Measurements from ENCODE around the gene REC8. TPM values are rescaled to one million over a fixed set of nuclear protein-coding genes. Genes with fewer than 3 reads are reported as not detected.

Gene REC8
- total RNA-seq, 4 donors from 2014 or later, result 6.5 to 25.5 (median 16.3) TPM

DNA sequence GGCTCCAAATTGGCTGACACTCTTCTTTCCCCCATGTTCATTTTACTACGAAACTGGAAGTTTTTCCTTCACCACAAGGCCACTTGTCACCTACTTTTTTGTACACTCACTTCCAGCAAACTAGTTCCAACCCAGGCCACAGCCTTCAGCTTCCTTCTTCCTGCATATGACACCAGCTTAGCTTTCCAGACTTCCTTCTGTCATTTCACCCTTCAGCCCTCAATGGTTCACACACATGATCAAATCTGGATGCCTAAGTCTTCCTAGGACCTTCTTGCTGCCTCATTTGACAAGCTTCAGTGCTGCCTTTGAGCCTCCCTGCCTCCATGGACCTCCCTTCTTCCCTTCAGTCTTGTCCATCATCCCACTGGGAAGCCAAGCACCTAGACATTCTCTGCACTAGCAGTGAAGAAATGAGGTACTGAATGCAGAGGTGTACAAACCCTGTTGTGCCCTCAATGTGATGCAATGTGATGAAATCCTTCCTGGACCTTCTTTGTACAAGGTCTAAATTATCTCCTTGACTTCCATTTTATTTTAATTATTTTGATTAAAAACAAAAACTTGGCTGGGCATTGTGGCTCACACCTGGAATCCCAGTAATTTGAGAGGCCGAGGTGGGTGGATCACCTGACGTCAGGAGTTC, 4.3 kb upstream of the REC8 start:
- WGBS, 2 donors, result 83 to 86% methylated on average over 3 of the region's 3 CpGs
- H3K9me3 ChIP-seq, result no peaks in the 10 kb centered on the region
- H3K36me3 ChIP-seq, result peaks cover 5 to 73% (median 34%) of the 10 kb centered on the region in 3 donors
- H3K4me3 ChIP-seq, result no peak overlapping the region
- no peak for DNase-seq (ENCODE audit: low spot score in 2 of 2)
- no peak overlapping the region for H3K27ac ChIP-seq
- no peak for TF ChIP-seq POLR2A (IDR thresholded peaks at IDR 0.05)
- no peak for TF ChIP-seq EP300 (IDR thresholded peaks at IDR 0.05)
- TF ChIP-seq, protein P1, sequence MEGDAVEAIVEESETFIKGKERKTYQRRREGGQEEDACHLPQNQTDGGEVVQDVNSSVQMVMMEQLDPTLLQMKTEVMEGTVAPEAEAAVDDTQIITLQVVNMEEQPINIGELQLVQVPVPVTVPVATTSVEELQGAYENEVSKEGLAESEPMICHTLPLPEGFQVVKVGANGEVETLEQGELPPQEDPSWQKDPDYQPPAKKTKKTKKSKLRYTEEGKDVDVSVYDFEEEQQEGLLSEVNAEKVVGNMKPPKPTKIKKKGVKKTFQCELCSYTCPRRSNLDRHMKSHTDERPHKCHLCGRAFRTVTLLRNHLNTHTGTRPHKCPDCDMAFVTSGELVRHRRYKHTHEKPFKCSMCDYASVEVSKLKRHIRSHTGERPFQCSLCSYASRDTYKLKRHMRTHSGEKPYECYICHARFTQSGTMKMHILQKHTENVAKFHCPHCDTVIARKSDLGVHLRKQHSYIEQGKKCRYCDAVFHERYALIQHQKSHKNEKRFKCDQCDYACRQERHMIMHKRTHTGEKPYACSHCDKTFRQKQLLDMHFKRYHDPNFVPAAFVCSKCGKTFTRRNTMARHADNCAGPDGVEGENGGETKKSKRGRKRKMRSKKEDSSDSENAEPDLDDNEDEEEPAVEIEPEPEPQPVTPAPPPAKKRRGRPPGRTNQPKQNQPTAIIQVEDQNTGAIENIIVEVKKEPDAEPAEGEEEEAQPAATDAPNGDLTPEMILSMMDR (IDR thresholded peaks at IDR 0.05), result no peak
- peaks cover 0 to 40% (median 12%) of the 10 kb centered on the region in 4 donors for H3K4me1 ChIP-seq
- no peaks in the 10 kb centered on the region for H3K27me3 ChIP-seq

DNA sequence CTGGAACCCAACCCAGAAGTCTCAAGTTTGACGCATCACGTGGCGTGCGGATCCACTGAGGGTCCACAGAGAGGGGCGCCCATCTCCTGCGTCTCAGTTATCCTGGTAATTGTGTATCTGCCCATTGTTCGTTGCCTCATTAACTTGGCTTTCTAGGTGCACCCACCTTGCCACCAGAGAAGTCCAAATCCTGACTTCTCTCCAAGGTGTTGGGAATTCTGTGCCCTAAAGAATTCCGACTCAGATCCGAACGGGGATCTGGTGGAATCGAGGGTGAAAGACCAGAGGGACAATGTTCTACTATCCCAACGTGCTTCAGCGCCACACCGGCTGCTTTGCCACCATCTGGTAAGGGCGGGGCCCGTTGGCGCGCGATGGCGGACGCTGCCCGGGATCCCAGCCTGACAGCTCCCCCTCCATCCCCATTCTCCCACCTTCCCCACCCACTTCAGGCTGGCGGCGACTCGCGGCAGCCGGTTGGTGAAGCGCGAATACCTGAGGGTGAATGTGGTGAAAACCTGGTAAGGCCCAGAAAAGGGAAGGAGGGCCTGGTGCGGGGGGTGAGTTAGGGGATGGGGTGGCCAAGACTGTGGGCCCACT, 481 bp downstream of the REC8 start:
- 30 to 40% methylated on average over 30 of the region's 30 CpGs for WGBS, 2 donors
- DNase-seq (ENCODE audit: low spot score in 2 of 2), result no peak
- TF ChIP-seq POLR2A (IDR thresholded peaks at IDR 0.05) (no peak), EP300 (IDR thresholded peaks at IDR 0.05) (no peak)
- TF ChIP-seq, protein P1 (IDR thresholded peaks at IDR 0.05), result no peak
- peaks cover 0 to 14% (median 2%) of the 10 kb centered on the region in 4 donors for H3K4me1 ChIP-seq
- peak overlapping the region; percentile 38 to 48 (median 46) for H3K4me3 ChIP-seq
- no peaks in the 10 kb centered on the region for H3K27me3 ChIP-seq
- H3K36me3 ChIP-seq, result peaks cover 0 to 69% (median 0%) of the 10 kb centered on the region in 3 donors
- peak overlapping the region; percentile 49 to 77 (median 64) for H3K27ac ChIP-seq
- no peaks in the 10 kb centered on the region for H3K9me3 ChIP-seq

DNA sequence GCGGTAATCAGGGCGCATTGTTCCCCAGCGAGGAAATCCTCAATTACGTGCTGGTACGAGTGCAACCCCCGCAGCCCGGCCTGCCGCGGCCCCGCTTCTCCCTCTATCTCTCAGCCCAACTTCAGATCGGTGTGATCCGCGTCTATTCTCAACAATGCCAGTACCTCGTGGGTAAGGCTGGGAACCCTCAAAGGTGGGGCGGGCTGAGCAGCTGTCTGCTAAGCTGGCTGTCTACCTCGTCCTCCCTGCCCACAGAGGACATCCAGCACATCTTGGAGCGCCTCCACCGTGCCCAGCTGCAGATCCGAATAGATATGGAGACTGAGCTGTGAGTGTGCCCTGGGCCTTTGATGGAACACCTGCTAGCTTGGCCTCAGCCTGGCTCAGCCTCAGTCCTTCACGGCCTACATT, 996 bp downstream of the REC8 start:
- 62 to 71% methylated on average over 20 of the region's 20 CpGs for WGBS, 2 donors
- Histone ChIP-seq H3K27me3 (no peaks in the 10 kb centered on the region), H3K36me3 (peaks cover 0 to 69% (median 0%) of the 10 kb centered on the region in 3 donors), H3K4me3 (peak overlapping the region in 2 of 4 donors; percentile 45 to 48), H3K4me1 (peaks cover 0 to 14% (median 2%) of the 10 kb centered on the region in 4 donors), H3K27ac (peak overlapping the region in 3 of 4 donors; percentile 52 to 77 (median 75)), H3K9me3 (no peaks in the 10 kb centered on the region)
- no peak for DNase-seq (ENCODE audit: low spot score in 2 of 2)
- no peak for TF ChIP-seq POLR2A (IDR thresholded peaks at IDR 0.05)
- no peak for TF ChIP-seq EP300 (IDR thresholded peaks at IDR 0.05)

DNA sequence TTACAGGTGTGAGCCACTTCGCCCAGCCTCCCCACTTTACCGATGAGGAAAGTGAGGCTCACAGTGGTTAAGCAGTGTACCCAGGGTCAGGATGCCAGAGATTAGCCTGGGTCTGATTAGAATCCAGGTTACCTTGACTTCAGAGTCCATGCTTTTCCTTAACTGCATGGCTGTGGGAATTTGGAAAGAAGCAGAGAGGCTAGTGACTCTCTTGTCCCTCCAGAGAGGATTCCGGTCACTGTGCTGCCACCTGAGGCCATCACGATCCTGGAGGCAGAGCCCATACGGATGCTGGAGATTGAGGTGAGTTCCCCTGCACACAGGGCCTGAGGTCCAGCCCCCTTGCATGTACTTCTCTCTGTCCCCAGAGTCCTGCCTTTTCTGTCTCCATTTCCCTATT, 4.7 kb downstream of the REC8 start:
- Histone ChIP-seq H3K9me3 (no peaks in the 10 kb centered on the region), H3K36me3 (peaks cover 0 to 86% (median 0%) of the 10 kb centered on the region in 3 donors), H3K27me3 (no peaks in the 10 kb centered on the region), H3K4me3 (no peak overlapping the region), H3K27ac (peak overlapping the region in 1 of 4 donors; percentile 72), H3K4me1 (peaks cover 0 to 24% (median 6%) of the 10 kb centered on the region in 4 donors)
- WGBS, 2 donors, result 94 to 95% methylated on average over 5 of the region's 5 CpGs
- no peak for TF ChIP-seq EP300 (IDR thresholded peaks at IDR 0.05)
- TF ChIP-seq, protein P1 (IDR thresholded peaks at IDR 0.05), result no peak
- no peak for DNase-seq (ENCODE audit: low spot score in 2 of 2)

DNA sequence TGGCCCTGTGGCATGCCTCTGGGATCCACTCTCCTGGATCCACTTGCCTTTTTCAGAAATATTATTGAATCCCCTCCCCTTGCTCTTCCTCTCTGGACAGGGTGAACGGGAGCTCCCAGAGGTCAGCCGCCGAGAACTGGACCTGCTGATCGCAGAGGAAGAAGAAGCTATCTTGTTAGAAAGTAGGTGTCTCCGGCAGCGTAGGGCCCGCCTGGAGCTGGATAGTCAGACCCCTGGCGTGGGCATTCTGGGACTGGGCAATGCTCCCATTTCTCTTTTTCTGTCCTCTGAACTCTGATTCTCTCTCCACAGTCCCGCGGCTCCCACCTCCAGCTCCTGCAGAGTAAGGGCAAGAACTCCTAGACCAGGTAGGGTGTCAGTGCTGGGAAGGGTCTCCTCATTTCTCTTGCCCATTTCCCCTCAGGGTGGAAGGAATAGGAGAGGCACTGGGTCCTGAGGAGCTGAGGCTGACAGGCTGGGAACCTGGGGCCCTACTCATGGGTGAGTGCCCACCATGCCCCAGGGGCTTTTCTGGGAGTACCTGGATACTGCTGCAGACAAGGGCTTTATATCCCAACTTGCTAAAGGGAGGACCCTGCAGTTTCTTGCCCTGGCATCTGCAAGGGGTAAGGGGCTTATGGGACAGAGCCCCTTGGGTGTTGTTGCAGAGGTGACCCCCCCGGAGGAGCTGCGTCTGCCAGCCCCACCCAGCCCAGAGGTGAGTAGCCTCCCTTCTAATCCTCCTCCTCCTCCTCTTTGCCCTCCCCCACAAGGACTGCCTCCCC, 5.4 kb downstream of the REC8 start:
- Histone ChIP-seq H3K36me3 (peaks cover 0 to 92% (median 0%) of the 10 kb centered on the region in 3 donors), H3K27ac (peak overlapping the region in 2 of 4 donors; percentile 72 to 92), H3K9me3 (no peaks in the 10 kb centered on the region), H3K4me3 (no peak overlapping the region), H3K4me1 (peaks cover 0 to 18% (median 6%) of the 10 kb centered on the region in 4 donors), H3K27me3 (no peaks in the 10 kb centered on the region)
- WGBS, 2 donors, result 85 to 86% methylated on average over 12 of the region's 12 CpGs
- no peak for TF ChIP-seq EP300 (IDR thresholded peaks at IDR 0.05)
- TF ChIP-seq, protein P1 (IDR thresholded peaks at IDR 0.05), result no peak
- TF ChIP-seq POLR2A (IDR thresholded peaks at IDR 0.05), result no peak
- no peak for DNase-seq (ENCODE audit: low spot score in 2 of 2)

All from tibial nerve (tissue), 4 donors.